Heart left ventricle (tissue), 16 donors: Measurements from ENCODE around the gene PLD4. TPM values are rescaled to one million over a fixed set of nuclear protein-coding genes. Genes with fewer than 3 reads are reported as not detected.

ENCODE experiments used
- ATAC-seq, 4 donors: fragments of 200-7000 bp; cut with Tn5 transposase; one replicate each; pipeline ENCODE4 v1.9.1; 2020 to 2022; ENCODE audit warnings: moderate library complexity in 4 of 4, mild to moderate bottlenecking in 3 of 4, moderate number of reproducible peaks in 1 of 4
- DNase-seq, 5 donors: peaks; one replicate each; pipeline ENCODE4 v3.0.0-alpha.2; 2020
- H3K27ac ChIP-seq, 12 donors: fragments of 200-600 bp; sonication (generic) in 4 of 12; one replicate each; pipeline versions ENCODE4 v1.5.0 to v1.8.0; 2016 to 2022; ENCODE audit warnings: mild to moderate bottlenecking in 2 of 12
- H3K27me3 ChIP-seq, 9 donors: fragments of 200-600 bp; sonication (generic) in 2 of 9; one replicate each; pipeline versions ENCODE4 v1.5.1 to v1.8.0; 2016 to 2022; ENCODE audit warnings: mild to moderate bottlenecking in 3 of 9
- H3K36me3 ChIP-seq, 9 donors: fragments of 200-600 bp; sonication (generic) in 2 of 9; one replicate each; pipeline versions ENCODE4 v1.5.0 to v1.8.0; 2018 to 2022; ENCODE audit warnings: mild to moderate bottlenecking in 2 of 9
- H3K4me1 ChIP-seq, 12 donors: fragments of 200-600 bp; sonication (generic) in 4 of 12; one replicate each; pipeline versions ENCODE4 v1.5.0 to v1.8.0; 2016 to 2022; ENCODE audit warnings: mild to moderate bottlenecking in 3 of 12
- H3K4me3 ChIP-seq, 12 donors: fragments of 200-600 bp; sonication (generic) in 4 of 12; one replicate each; pipeline versions ENCODE4 v1.5.0 to v1.8.0; 2017 to 2022; ENCODE audit warnings: mild to moderate bottlenecking in 9 of 12, moderate library complexity in 4 of 12
- H3K9me3 ChIP-seq, 12 donors: fragments of 200-600 bp; sonication (generic) in 4 of 12; one replicate each; pipeline versions ENCODE4 v1.5.0 to v1.8.0; 2016 to 2022; ENCODE audit warnings: mild to moderate bottlenecking in 1 of 12
- CTCF ChIP-seq, 12 donors: fragments of 200-600 bp; sonication (generic) in 4 of 12; IDR thresholded peaks; one replicate each; pipeline versions ENCODE4 v1.5.0 to v1.8.0; 2018 to 2022; ENCODE audit warnings: antibody characterized with exemption in 12 of 12, mild to moderate bottlenecking in 5 of 12
- POLR2A ChIP-seq, 2 donors: fragments of 450-650 bp; IDR thresholded peaks; one replicate each; pipeline ENCODE4 v1.6.1; 2017; ENCODE audit warnings: antibody characterized with exemption in 2 of 2, mild to moderate bottlenecking in 2 of 2, moderate library complexity in 2 of 2
- WGBS, 4 donors: extraction: QIAGEN DNeasy Blood & Tissue Kit in 2 of 4; methylation state at CpG; one replicate each; pipeline versions ENCODE4 v1.1.5 to v1.1.7; 2013 to 2018; 5-methylcytosine and 5-hydroxymethylcytosine counted together
- intact Hi-C, 10 donors: fragments of 100-400 bp; cut with DNase I; formaldehyde crosslinking; loops; one replicate each; pipeline versions ENCODE4 v1.11.1 to v1.14.2; 2022
- polyA plus RNA-seq, 2 donors: library from polyadenylated mRNA; stranded (reverse); fragments of 200-250 nt; gene quantifications; one replicate each; pipeline ENCODE4 v1.2.3, GENCODE V29; 2013
- total RNA-seq, 9 donors: library from RNA; depleted of rRNA in 2 of 9; stranded (reverse); fragments of >200 nt in 2 of 9; fragmentation: NEBNext Ultra II Directional in 3 of 9; extraction: Animal tissue kit (Norgen Biotek cat#: 25700) in 3 of 9; gene quantifications; one replicate each; pipeline versions ENCODE4 v1.1.0 to v1.2.4, GENCODE V29; 2016 to 2023
- donor health status: ischemic (EF 13 %, LVEDD 7.1; RV severe dilation, severe dysfunction).
- donor health status: healthy with polysubstance abuse.
- donor health status: DM: no; HTN: yes; CAD: no.
- donor health status: DM: no; HTN: no; CAD: no.
- donor health status: ischemic (EF 25% LVEDD 6.9; RV normal size, moderate dysfunction).
- donor health status: ischemic (EF 25% LVEDD 5.7; RV mildly dilated, moderate dysfunction).
- donor health status: healthy.
- donor health status: DM: yes; HTN: yes; CAD: no.
- donor health status: ischemic (EF 35%, LVEDD 5.7; RV mildly dilated, moderate dysfunction).
- donor health status: nonischemic (EF 11% LVEDD 7.7; RV severe dilation, severe dysfunction).
- donor health status: DM: yes; HTN: yes; CAD: no.
- donor health status: PGD.
- donor health status: ischemic (EF 29% LVEDD 5.4; RV normal size, mild dysfunction).
- donor health status: nonischemic (EF 23%, LVEDD 6.1; RV moderate dilation, normal function).

Gene PLD4
- total and polyA plus RNA-seq, 11 donors, result 0.12 to 1.5 (median 0.33) TPM; not detected in 5

GRCh38 chr14:104886690-104887622 lies 37.7 kb upstream of the PLD4 start:
- 94 to 96% (median 95%) methylated on average over 34 to 59 of the region's 59 CpGs for WGBS, 4 donors
- H3K9me3 ChIP-seq, result no peaks in the 10 kb centered on the region
- H3K27me3 ChIP-seq, result no peaks in the 10 kb centered on the region
- intact Hi-C loops, result no loop called here
- no peak overlapping the region for H3K4me3 ChIP-seq
- peaks cover 0 to 44% (median 12%) of the 10 kb centered on the region in 9 donors for H3K36me3 ChIP-seq
- DNase-seq (peak in 3 of 5 donors; percentile 9 to 64 (median 26)), ATAC-seq (no peak)
- no peak overlapping the region for H3K27ac ChIP-seq
- no peak for TF ChIP-seq POLR2A (IDR thresholded peaks at IDR 0.05)
- TF ChIP-seq CTCF (IDR thresholded peaks at IDR 0.05), result no peak
- H3K4me1 ChIP-seq, result peaks cover 0 to 1% (median 0%) of the 10 kb centered on the region in 12 donors

GRCh38 chr14:104887623-104888488 lies 36.8 kb upstream of the PLD4 start:
- Histone ChIP-seq H3K27me3 (no peaks in the 10 kb centered on the region), H3K27ac (no peak overlapping the region), H3K4me3 (no peak overlapping the region), H3K9me3 (no peaks in the 10 kb centered on the region), H3K36me3 (peaks cover 0 to 44% (median 12%) of the 10 kb centered on the region in 9 donors), H3K4me1 (no peaks in the 10 kb centered on the region)
- ATAC-seq (no peak), DNase-seq (peak in 3 of 5 donors; percentile 10 to 55 (median 25))
- intact Hi-C loops, result no loop called here
- WGBS, 4 donors, result 93 to 94% (median 93%) methylated on average over 14 to 33 of the region's 33 CpGs
- TF ChIP-seq CTCF (IDR thresholded peaks at IDR 0.05), result no peak
- TF ChIP-seq POLR2A (IDR thresholded peaks at IDR 0.05), result no peak

- no peaks in the 10 kb centered on the region for H3K9me3 ChIP-seq
- H3K4me3 ChIP-seq, result no peak overlapping the region
- intact Hi-C loops, result no loop called here
- no peak overlapping the region for H3K27ac ChIP-seq
- H3K36me3 ChIP-seq, result peaks cover 0 to 40% (median 8%) of the 10 kb centered on the region in 9 donors
- no peaks in the 10 kb centered on the region for H3K4me1 ChIP-seq
- H3K27me3 ChIP-seq, result no peaks in the 10 kb centered on the region
- ATAC-seq (no peak), DNase-seq (peak in 3 of 5 donors; percentile 23 to 59 (median 26))
- TF ChIP-seq CTCF (IDR thresholded peaks at IDR 0.05), result no peak
- no peak for TF ChIP-seq POLR2A (IDR thresholded peaks at IDR 0.05)
- whole genome bisulfite sequencing, 4 donors, result 87 to 96% (median 92%) methylated on average over 8 to 26 of the region's 26 CpGs
Observed at GRCh38 chr14:104888489-104889374, 35.9 kb upstream of the PLD4 start.
